Stomach (tissue), 9 donors: ENCODE data around the gene IFNLR1. TPM values are rescaled to one million over a fixed set of nuclear protein-coding genes. Genes with fewer than 3 reads are reported as not detected.

Source experiments
- DNase-seq, 2 donors: peaks; one replicate each; pipeline versions ENCODE4 v3.0.0 to v3.0.0-alpha.2; 2013 to 2019
- H3K27ac ChIP-seq, 5 donors: fragments of 200-600 bp in 4 of 5; sonication (generic) in 4 of 5; one replicate each; pipeline ENCODE4 v1.5.1; 2013 to 2019; ENCODE audit warnings: mild to moderate bottlenecking in 1 of 5, moderate library complexity in 1 of 5
- H3K27me3 ChIP-seq, 3 donors: fragments of 200-600 bp; sonication (generic); one replicate each; pipeline ENCODE4 v1.5.1; 2017 to 2019; ENCODE audit warnings: mixed run types in 1 of 3
- H3K36me3 ChIP-seq, 4 donors: fragments of 200-600 bp; sonication (generic); 1 replicate in 3 of 4; 2 replicates in 1 of 4; pipeline ENCODE4 v1.5.1; 2016 to 2019
- H3K4me1 ChIP-seq, 4 donors: fragments of 200-600 bp; sonication (generic); one replicate each; pipeline ENCODE4 v1.5.1; 2016 to 2019
- H3K4me3 ChIP-seq, 4 donors: fragments of 200-600 bp; sonication (generic) in 3 of 4; one replicate each; pipeline ENCODE4 v1.5.1; 2016 to 2019; ENCODE audit warnings: mild to moderate bottlenecking in 1 of 4
- H3K9me3 ChIP-seq, 4 donors: fragments of 200-600 bp; sonication (generic); one replicate each; pipeline ENCODE4 v1.5.1; 2016 to 2019
- CTCF ChIP-seq, 7 experiments: fragments of 450-650 bp in 4 of 7; fragments of 200-600 bp in 3 of 7; sonication (generic) in 3 of 7; IDR thresholded peaks; one replicate each; pipeline ENCODE4 v1.5.1; 2016 to 2019; ENCODE audit warnings: antibody characterized with exemption in 7 of 7, control low read depth in 2 of 7, mild to moderate bottlenecking in 1 of 7
- EP300 ChIP-seq: sonication (generic); formaldehyde crosslinking; IDR thresholded peaks from one replicate; pipeline ENCODE4 v1.6.1; 2017; ENCODE audit warnings: antibody characterized with exemption
- POLR2A ChIP-seq, 4 donors: fragments of 450-650 bp; IDR thresholded peaks; one replicate each; pipeline ENCODE4 v1.6.1; 2016; ENCODE audit warnings: antibody characterized with exemption in 4 of 4, control low read depth in 2 of 4, mild to moderate bottlenecking in 1 of 4, moderate library complexity in 1 of 4
- POLR2AphosphoS5 ChIP-seq, 3 donors: sonication (generic); formaldehyde crosslinking; IDR thresholded peaks; one replicate each; pipeline ENCODE4 v1.6.1; 2016; ENCODE audit warnings: antibody characterized with exemption in 3 of 3
- WGBS, 5 donors: extraction: QIAGEN DNeasy Blood & Tissue Kit in 3 of 5; methylation state at CpG; one replicate each; pipeline versions ENCODE4 v1.1.5 to v1.1.7; 2013 to 2018; 5-methylcytosine and 5-hydroxymethylcytosine counted together
- intact Hi-C: fragments of 100-400 bp; cut with DNase I; formaldehyde crosslinking; loops from one replicate; pipeline ENCODE4 v1.15.1; 2023; ENCODE audit warnings: low total_unique reads
- polyA plus RNA-seq, 3 donors: library from polyadenylated mRNA; stranded (reverse); fragments of 200-250 nt; gene quantifications; one replicate each; pipeline ENCODE4 v1.2.3, GENCODE V29; 2013
- total RNA-seq, 5 donors: library from RNA; depleted of rRNA; stranded (reverse); fragments of >200 nt; gene quantifications; one replicate each; pipeline versions ENCODE4 v1.1.0 to v1.2.3, GENCODE V29; 2014 to 2016
- donor health status: healthy with polysubstance abuse.
- donor health status: Bipolar disorder and iron deficiency.
- donor health status: healthy.

Gene IFNLR1
- total and polyA plus RNA-seq, 8 donors = 0.31 to 6.1 (median 1.1) TPM; not detected in 1

GRCh38 chr1:24139222-24139489, 47.9 kb downstream of the IFNLR1 start:
- intact Hi-C loops = no loop called here
- DNase-seq = no peak
- H3K27ac ChIP-seq = no peak overlapping the region
- no peaks in the 10 kb centered on the region for H3K9me3 ChIP-seq
- TF ChIP-seq EP300 (no peak), POLR2A (IDR thresholded peaks at IDR 0.05) (no peak), POLR2AphosphoS5 (IDR thresholded peaks at IDR 0.05) (no peak), CTCF (IDR thresholded peaks at IDR 0.05) (no peak)
- H3K27me3 ChIP-seq = no peaks in the 10 kb centered on the region
- H3K4me3 ChIP-seq = no peak overlapping the region
- H3K4me1 ChIP-seq = peaks cover 0 to 22% (median 16%) of the 10 kb centered on the region in 4 donors
- H3K36me3 ChIP-seq = peaks cover 0 to under 1% (median 0%) of the 10 kb centered on the region in 4 donors
- 70 to 79% (median 74%) methylated on average over 2 of the region's 2 CpGs for WGBS, 5 donors

GRCh38 chr1:24138476-24139221, 48.4 kb downstream of the IFNLR1 start:
- H3K9me3 ChIP-seq = no peaks in the 10 kb centered on the region
- TF ChIP-seq POLR2A (IDR thresholded peaks at IDR 0.05) = no peak
- no peak for TF ChIP-seq CTCF (IDR thresholded peaks at IDR 0.05)
- no peak for TF ChIP-seq POLR2AphosphoS5 (IDR thresholded peaks at IDR 0.05)
- TF ChIP-seq EP300 = no peak
- peaks cover 0 to 19% (median 14%) of the 10 kb centered on the region in 4 donors for H3K4me1 ChIP-seq
- no peak overlapping the region for H3K27ac ChIP-seq
- no peaks in the 10 kb centered on the region for H3K27me3 ChIP-seq
- no peak for DNase-seq
- H3K4me3 ChIP-seq = no peak overlapping the region
- intact Hi-C loops = no loop called here
- 64 to 81% (median 68%) methylated on average over 13 of the region's 13 CpGs for WGBS, 5 donors
- H3K36me3 ChIP-seq = peaks cover 0 to 6% (median 0%) of the 10 kb centered on the region in 4 donors

- Histone ChIP-seq H3K9me3 (no peaks in the 10 kb centered on the region), H3K36me3 (peaks cover 0 to 8% (median 3%) of the 10 kb centered on the region in 4 donors), H3K27ac (no peak overlapping the region), H3K4me3 (no peak overlapping the region), H3K4me1 (peaks cover 0 to 5% (median 1%) of the 10 kb centered on the region in 4 donors), H3K27me3 (no peaks in the 10 kb centered on the region)
- intact Hi-C loops = no loop called here
- 75 to 91% (median 80%) methylated on average over 11 to 15 of the region's 15 CpGs for WGBS, 5 donors
- TF ChIP-seq POLR2AphosphoS5 (IDR thresholded peaks at IDR 0.05) (no peak), CTCF (IDR thresholded peaks at IDR 0.05) (no peak), EP300 (no peak), POLR2A (IDR thresholded peaks at IDR 0.05) (no peak)
- DNase-seq = no peak
Observed at GRCh38 chr1:24136956-24137539, 50.0 kb downstream of the IFNLR1 start.

- intact Hi-C loops = no loop called here
- TF ChIP-seq POLR2A (IDR thresholded peaks at IDR 0.05) = no peak
- TF ChIP-seq CTCF (IDR thresholded peaks at IDR 0.05) = no peak
- TF ChIP-seq POLR2AphosphoS5 (IDR thresholded peaks at IDR 0.05) = no peak
- TF ChIP-seq EP300 = no peak
- no peak for DNase-seq
- Histone ChIP-seq H3K27me3 (no peaks in the 10 kb centered on the region), H3K4me1 (no peaks in the 10 kb centered on the region), H3K27ac (no peak overlapping the region), H3K4me3 (no peak overlapping the region), H3K36me3 (peaks cover 0 to 8% (median 3%) of the 10 kb centered on the region in 4 donors), H3K9me3 (peaks cover 0 to 13% (median 13%) of the 10 kb centered on the region in 4 donors)
- WGBS, 5 donors = 81 to 87% (median 83%) methylated on average over 3 of the region's 3 CpGs
Observed at GRCh38 chr1:24134376-24134775, 52.7 kb downstream of the IFNLR1 start.
